Measurements from ENCODE around the gene HCFC1. TPM values are rescaled to one million over a fixed set of nuclear protein-coding genes. Genes with fewer than 3 reads are reported as not detected.

Gene HCFC1
- total and polyA plus RNA-seq, 9 of the 15 experiments (the other 6 are each of a cell fraction or from before 2014, with no cell fraction given), result 2.8 to 133 (median 17.1) TPM

GRCh38 chrX:153897899-153898298 is 73.7 kb downstream of the HCFC1 start (continued):
- TF ChIP-seq TAF9B (IDR thresholded peaks at IDR 0.05; ENCODE audit: partially characterized antibody), result no peak
- peak; percentile 39; the same call in 1 of the 2 replicates for TF ChIP-seq ZNF24 (IDR thresholded peaks at IDR 0.05)
- TF ChIP-seq ZNF174 (CRISPR knock-in tag; IDR thresholded peaks at IDR 0.05), result no peak
- TF ChIP-seq EP300 (IDR thresholded peaks at IDR 0.05; ENCODE audit: low read length), result peak; percentile 97
- TF ChIP-seq TOE1 (IDR thresholded peaks at IDR 0.05; ENCODE audit: borderline replicate concordance), result peak; percentile 73; the same call in 1 of the 2 replicates
- no peak for TF ChIP-seq TOE1 (CRISPR knock-in tag; IDR thresholded peaks at IDR 0.05; ENCODE audit: borderline replicate concordance, low read depth)
- no peak for TF ChIP-seq ZC3H8 (IDR thresholded peaks at IDR 0.05)
- TF ChIP-seq, protein P1, sequence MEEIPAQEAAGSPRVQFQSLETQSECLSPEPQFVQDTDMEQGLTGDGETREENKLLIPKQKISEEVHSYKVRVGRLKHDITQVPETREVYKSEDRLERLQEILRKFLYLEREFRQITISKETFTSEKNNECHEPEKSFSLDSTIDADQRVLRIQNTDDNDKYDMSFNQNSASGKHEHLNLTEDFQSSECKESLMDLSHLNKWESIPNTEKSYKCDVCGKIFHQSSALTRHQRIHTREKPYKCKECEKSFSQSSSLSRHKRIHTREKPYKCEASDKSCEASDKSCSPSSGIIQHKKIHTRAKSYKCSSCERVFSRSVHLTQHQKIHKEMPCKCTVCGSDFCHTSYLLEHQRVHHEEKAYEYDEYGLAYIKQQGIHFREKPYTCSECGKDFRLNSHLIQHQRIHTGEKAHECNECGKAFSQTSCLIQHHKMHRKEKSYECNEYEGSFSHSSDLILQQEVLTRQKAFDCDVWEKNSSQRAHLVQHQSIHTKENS (CRISPR knock-in tag; IDR thresholded peaks at IDR 0.05), result no peak
- no peak for TF ChIP-seq ZNF75A (CRISPR knock-in tag; IDR thresholded peaks at IDR 0.05)
- TF ChIP-seq ZNF644 (tag; IDR thresholded peaks at IDR 0.05; ENCODE audit: low read depth), result peak; percentile 93
- no peak for TF ChIP-seq IFI16 (CRISPR knock-in tag; IDR thresholded peaks at IDR 0.05)
- no peak for TF ChIP-seq LARP7 (IDR thresholded peaks at IDR 0.05)
- TF ChIP-seq MED1 (CRISPR knock-in tag; IDR thresholded peaks at IDR 0.05; ENCODE audit: borderline replicate concordance), result no peak
- 0 out of 2 replicates have a peak, but pooled peaks have one; percentile 13 for TF ChIP-seq GMEB1 (CRISPR knock-in tag; IDR thresholded peaks at IDR 0.05)
- TF ChIP-seq PTBP1 (IDR thresholded peaks at IDR 0.05; ENCODE audit: low read depth, low read length), result no peak
- no peak for TF ChIP-seq RBM25 (IDR thresholded peaks at IDR 0.05; ENCODE audit: low read depth, low read length, severe bottlenecking)
- TF ChIP-seq E2F8 (IDR thresholded peaks at IDR 0.05; ENCODE audit: low read depth, partially characterized antibody), result no peak
- no peak for TF ChIP-seq E2F4 (CRISPR knock-in tag; IDR thresholded peaks at IDR 0.05; ENCODE audit: low read depth)
- no peak for TF ChIP-seq FOS (IDR thresholded peaks at IDR 0.05; ENCODE audit: extremely low read depth, insufficient read length)
- TF ChIP-seq ILF3 (IDR thresholded peaks at IDR 0.05; ENCODE audit: borderline replicate concordance), result no peak
- TF ChIP-seq YY1 (IDR thresholded peaks at IDR 0.05; ENCODE audit: borderline replicate concordance in 1 of 3, control insufficient read depth in 1 of 3, extremely low read depth in 1 of 3, insufficient read depth in 3 of 3, insufficient read length in 1 of 3, insufficient replicate concordance in 2 of 3, low read depth in 1 of 3, low read length in 2 of 3), result no peak
- peak; percentile 63 for TF ChIP-seq FOSL1 (tag; conservative IDR thresholded peaks at IDR 0.05)
- peak; percentile 99 for TF ChIP-seq ARID1B (IDR thresholded peaks at IDR 0.05)
- peak; percentile 99 for TF ChIP-seq MTA2 (IDR thresholded peaks at IDR 0.05; ENCODE audit: low read depth)
